Prostate gland (tissue), 2 donors: ENCODE data around the gene EPS8. TPM values are rescaled to one million over a fixed set of nuclear protein-coding genes. Genes with fewer than 3 reads are reported as not detected.

Source experiments
- DNase-seq: peaks from one replicate; pipeline ENCODE4 v3.0.0-alpha.2; 2019; ENCODE audit warnings: low spot score
- H3K27ac ChIP-seq, 2 donors: fragments of 200-600 bp; sonication (generic); 2 replicates each; pipeline ENCODE4 v1.5.1; 2017 to 2019
- H3K27me3 ChIP-seq: fragments of 200-600 bp; sonication (generic); replicated peaks from 2 replicates; pipeline ENCODE4 v1.5.1; 2019; ENCODE audit not compliant: insufficient read depth
- H3K36me3 ChIP-seq, 2 donors: fragments of 200-600 bp; sonication (generic); 1 replicate in 1 of 2; 2 replicates in 1 of 2; pipeline versions ENCODE4 v1.5.1 to v1.8.1; 2017 to 2019
- H3K4me1 ChIP-seq: fragments of 200-600 bp; sonication (generic); replicated peaks from 2 replicates; pipeline ENCODE4 v1.5.1; 2019
- H3K4me3 ChIP-seq, 2 donors: fragments of 200-600 bp; sonication (generic); 2 replicates each; pipeline ENCODE4 v1.5.1; 2017 to 2019
- H3K9me3 ChIP-seq: fragments of 200-600 bp; sonication (generic); 2 replicates; pipeline ENCODE4 v1.5.1; 2017
- POLR2A ChIP-seq: fragments of 450-650 bp; IDR thresholded peaks from one replicate; pipeline ENCODE4 v1.6.1; 2016; ENCODE audit warnings: antibody characterized with exemption, mild to moderate bottlenecking
- POLR2AphosphoS5 ChIP-seq: sonication (generic); formaldehyde crosslinking; IDR thresholded peaks from one replicate; pipeline ENCODE4 v1.6.1; 2017; ENCODE audit warnings: antibody characterized with exemption
- WGBS: methylation state at CpG from one replicate; pipeline ENCODE4 v1.1.5; 2018; 5-methylcytosine and 5-hydroxymethylcytosine counted together
- intact Hi-C: fragments of 100-400 bp; cut with DNase I; formaldehyde crosslinking; loops from one replicate; pipeline ENCODE4 v1.14.2; 2022
- total RNA-seq, 2 donors: library from RNA; depleted of rRNA; stranded (reverse); fragments of >200 nt; gene quantifications; one replicate each; pipeline ENCODE4 v1.1.0, GENCODE V29; 2016
- TF ChIP-seq, protein P1 (sequence below), 4 experiments: fragments of 200-600 bp in 2 of 4; fragments of 450-650 bp in 2 of 4; sonication (generic) in 2 of 4; IDR thresholded peaks; 1 replicate in 3 of 4; 2 replicates in 1 of 4; pipeline ENCODE4 v1.5.1; 2016 to 2019; ENCODE audit warnings: antibody characterized with exemption in 4 of 4, mild to moderate bottlenecking in 2 of 4, moderate library complexity in 2 of 4

EPS8 gene
- total RNA-seq, 2 donors from 2014 or later = 47.5 to 67.4 TPM

DNA sequence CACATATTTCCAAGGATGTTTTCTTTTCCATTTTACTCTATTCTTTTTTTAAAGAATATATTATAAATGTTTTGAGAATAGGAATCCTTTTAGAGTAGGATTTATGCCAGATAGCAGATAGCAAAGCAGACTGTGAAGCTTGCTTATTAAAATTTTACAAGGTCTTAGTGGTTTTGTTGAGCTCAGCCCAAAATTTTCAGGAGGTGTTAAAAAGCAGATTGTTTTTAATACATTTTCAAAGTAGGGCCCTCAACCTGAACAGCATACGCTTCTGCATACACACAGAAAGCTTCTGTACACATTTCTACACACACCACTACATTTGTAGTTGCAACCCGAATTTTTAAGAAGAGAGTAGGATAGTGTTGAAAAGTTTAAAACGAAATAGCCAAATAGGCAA is 151.0 kb downstream of the EPS8 start:
- Histone ChIP-seq H3K9me3 (no peaks in the 10 kb centered on the region), H3K4me3 (no peak overlapping the region), H3K27ac (no peak overlapping the region), H3K27me3 (no peaks in the 10 kb centered on the region), H3K4me1 (no peaks in the 10 kb centered on the region), H3K36me3 (no peaks in the 10 kb centered on the region)
- 20% methylated on average over 3 of the region's 3 CpGs for WGBS
- intact Hi-C loops = loop anchor here (10.0 kb wide), 1 partner anchor 47 kb away; no protein-coding TSS in a partner anchor
- no peak for TF ChIP-seq POLR2AphosphoS5
- no peak for DNase-seq

DNA sequence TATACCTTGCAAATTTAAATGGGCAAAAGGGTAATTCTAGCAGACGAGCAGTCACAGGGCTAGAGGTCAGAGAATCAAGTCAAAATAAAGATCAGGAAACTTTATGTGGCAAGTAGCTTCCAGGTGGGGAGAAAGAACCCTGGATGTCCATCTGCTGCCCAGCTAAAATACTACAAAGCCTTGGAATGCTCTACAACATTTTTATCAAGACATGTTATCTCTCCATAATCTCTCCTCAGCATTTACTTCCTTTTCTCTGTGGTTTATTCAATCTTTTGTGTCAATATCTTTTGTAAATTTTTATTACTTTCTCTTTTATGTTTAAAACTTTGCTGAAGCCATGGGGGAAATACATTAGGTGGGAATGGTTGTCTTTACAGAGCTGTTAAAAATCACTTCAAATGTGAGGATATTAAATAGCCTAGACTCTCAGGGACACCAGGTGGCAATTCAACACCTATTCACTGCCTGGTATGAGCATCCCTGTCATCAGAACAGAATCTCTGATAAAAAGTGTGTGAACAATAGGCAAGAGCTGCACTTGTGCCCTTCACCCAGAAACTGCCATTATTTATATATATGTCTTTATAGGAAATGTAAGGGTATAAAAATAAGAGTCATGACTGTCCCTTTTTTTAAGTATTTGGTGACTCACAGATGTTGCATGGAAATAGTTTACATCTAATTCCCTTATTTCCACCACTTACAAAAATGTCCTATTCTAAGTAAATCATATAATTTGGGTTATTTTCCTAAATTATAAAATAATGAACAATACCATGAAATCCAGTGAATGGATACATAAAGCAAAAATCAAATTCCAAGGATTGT is 152.9 kb downstream of the EPS8 start:
- Histone ChIP-seq H3K4me3 (no peak overlapping the region), H3K4me1 (no peaks in the 10 kb centered on the region), H3K36me3 (no peaks in the 10 kb centered on the region), H3K27me3 (no peaks in the 10 kb centered on the region), H3K9me3 (no peaks in the 10 kb centered on the region), H3K27ac (no peak overlapping the region)
- WGBS = 54% methylated on average over 1 of the region's 1 CpG
- intact Hi-C loops = loop anchor here (10.0 kb wide), 1 partner anchor 49 kb away; no protein-coding TSS in a partner anchor
- TF ChIP-seq POLR2AphosphoS5 (no peak), POLR2A (no peak)
- TF ChIP-seq, protein P1, sequence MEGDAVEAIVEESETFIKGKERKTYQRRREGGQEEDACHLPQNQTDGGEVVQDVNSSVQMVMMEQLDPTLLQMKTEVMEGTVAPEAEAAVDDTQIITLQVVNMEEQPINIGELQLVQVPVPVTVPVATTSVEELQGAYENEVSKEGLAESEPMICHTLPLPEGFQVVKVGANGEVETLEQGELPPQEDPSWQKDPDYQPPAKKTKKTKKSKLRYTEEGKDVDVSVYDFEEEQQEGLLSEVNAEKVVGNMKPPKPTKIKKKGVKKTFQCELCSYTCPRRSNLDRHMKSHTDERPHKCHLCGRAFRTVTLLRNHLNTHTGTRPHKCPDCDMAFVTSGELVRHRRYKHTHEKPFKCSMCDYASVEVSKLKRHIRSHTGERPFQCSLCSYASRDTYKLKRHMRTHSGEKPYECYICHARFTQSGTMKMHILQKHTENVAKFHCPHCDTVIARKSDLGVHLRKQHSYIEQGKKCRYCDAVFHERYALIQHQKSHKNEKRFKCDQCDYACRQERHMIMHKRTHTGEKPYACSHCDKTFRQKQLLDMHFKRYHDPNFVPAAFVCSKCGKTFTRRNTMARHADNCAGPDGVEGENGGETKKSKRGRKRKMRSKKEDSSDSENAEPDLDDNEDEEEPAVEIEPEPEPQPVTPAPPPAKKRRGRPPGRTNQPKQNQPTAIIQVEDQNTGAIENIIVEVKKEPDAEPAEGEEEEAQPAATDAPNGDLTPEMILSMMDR (IDR thresholded peaks at IDR 0.05) = no peak
- DNase-seq = no peak

DNA sequence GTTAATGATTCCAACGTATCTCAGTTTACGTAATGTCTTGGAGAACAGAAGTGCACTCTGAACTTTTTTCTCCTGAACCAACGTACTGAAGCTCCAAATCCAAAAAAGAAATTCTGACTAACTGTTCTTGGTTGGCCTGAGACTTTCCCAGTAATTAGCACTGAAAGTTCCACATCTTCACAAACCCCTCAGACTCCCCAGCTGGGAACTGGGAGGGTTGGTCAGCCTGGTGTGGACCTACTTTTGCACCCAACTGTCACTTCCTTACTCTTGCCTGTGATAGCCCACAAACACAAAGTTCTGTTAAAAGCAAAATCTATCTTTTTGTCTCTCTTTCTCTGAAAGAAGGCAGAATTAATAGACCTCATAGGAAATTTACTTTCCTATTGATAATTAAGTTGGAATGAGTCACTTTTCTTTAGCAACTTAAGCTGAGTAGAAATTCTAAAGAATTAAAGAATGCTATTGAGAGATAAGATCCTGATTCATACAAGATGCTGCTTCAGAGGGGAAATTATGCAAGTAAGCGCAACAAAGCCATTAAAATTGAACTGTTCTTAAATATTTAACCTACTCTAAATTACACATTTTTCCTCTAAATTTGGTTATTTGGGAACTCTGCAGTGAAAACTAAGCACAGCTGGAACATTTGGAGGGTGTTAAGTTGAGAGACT is 155.0 kb downstream of the EPS8 start:
- Histone ChIP-seq H3K36me3 (no peaks in the 10 kb centered on the region), H3K27me3 (no peaks in the 10 kb centered on the region), H3K9me3 (no peaks in the 10 kb centered on the region), H3K4me1 (no peaks in the 10 kb centered on the region), H3K4me3 (no peak overlapping the region), H3K27ac (no peak overlapping the region)
- DNase-seq = no peak
- 87% methylated on average over 4 of the region's 4 CpGs for WGBS
- TF ChIP-seq POLR2AphosphoS5 (no peak), POLR2A (no peak)
- TF ChIP-seq, protein P1 (IDR thresholded peaks at IDR 0.05) = no peak
- intact Hi-C loops = loop anchor here (10.0 kb wide), 1 partner anchor 51 kb away; no protein-coding TSS in a partner anchor

DNA sequence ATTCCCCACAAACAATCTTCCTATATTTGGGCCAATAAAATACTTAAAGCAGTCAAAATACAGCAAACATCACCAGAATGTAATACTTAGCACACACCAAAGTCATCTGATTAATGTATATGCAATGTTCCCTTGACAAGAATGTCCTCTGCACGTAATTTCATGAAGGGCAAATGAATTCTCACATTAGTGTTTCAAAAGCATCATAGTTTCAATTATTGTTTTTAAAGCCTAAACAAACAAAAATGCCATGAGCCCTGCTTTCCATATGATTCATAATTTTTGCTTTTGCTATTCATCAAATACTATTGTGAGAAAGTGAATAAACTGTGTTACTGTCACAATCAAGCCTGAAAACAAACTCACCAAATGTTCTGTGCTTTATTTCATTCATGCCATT is 156.0 kb downstream of the EPS8 start:
- no peaks in the 10 kb centered on the region for H3K27me3 ChIP-seq
- DNase-seq = no peak
- H3K27ac ChIP-seq = no peak overlapping the region
- H3K4me1 ChIP-seq = no peaks in the 10 kb centered on the region
- TF ChIP-seq POLR2A (no peak), POLR2AphosphoS5 (no peak)
- TF ChIP-seq, protein P1 (IDR thresholded peaks at IDR 0.05) = no peak
- intact Hi-C loops = loop anchor here (10.0 kb wide), 1 partner anchor 52 kb away; no protein-coding TSS in a partner anchor
- no peak overlapping the region for H3K4me3 ChIP-seq
- no peaks in the 10 kb centered on the region for H3K36me3 ChIP-seq
- WGBS = 97% methylated on average over 1 of the region's 1 CpG
- H3K9me3 ChIP-seq = no peaks in the 10 kb centered on the region

DNA sequence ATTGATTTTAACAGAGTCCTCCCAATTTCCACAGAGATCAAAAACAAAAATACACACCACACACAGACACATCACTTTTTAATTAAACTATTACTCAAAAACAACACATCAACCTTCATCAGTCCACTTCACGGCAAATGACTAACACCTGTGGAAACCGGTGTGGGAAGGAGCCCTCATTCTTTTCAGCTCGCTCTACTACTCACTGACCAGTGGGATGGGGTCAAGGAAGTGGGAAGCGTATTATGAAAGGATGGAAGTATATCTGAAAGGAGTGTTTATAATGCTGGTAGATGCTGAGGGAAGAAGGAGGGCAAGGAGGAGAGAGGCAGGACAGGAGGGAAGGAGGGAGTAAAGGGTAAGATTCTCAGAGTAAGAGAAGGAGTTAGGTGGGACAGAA is 156.5 kb downstream of the EPS8 start:
- Histone ChIP-seq H3K4me1 (no peaks in the 10 kb centered on the region), H3K4me3 (no peak overlapping the region), H3K36me3 (no peaks in the 10 kb centered on the region), H3K27me3 (no peaks in the 10 kb centered on the region), H3K9me3 (no peaks in the 10 kb centered on the region), H3K27ac (no peak overlapping the region)
- TF ChIP-seq, protein P1 (IDR thresholded peaks at IDR 0.05) = no peak
- TF ChIP-seq POLR2AphosphoS5 (no peak), POLR2A (no peak)
- WGBS = 97% methylated on average over 4 of the region's 4 CpGs
- intact Hi-C loops = loop anchor here (10.0 kb wide), 1 partner anchor 52 kb away; no protein-coding TSS in a partner anchor
- no peak for DNase-seq
